Parathyroid adenoma (tissue), 2 donors: Measurements from ENCODE around the gene MAP7D2.

Experiments
- H2AFZ ChIP-seq: fragments of 300-600 bp; sonication (generic); one replicate; pipeline ENCODE4 v1.7.0; 2017; ENCODE audit warnings: antibody characterized with exemption, mild to moderate bottlenecking
- H3K27ac ChIP-seq: fragments of 300-600 bp; sonication (generic); one replicate; pipeline ENCODE4 v1.7.0; 2017
- H3K27me3 ChIP-seq: fragments of 300-600 bp; sonication (generic); one replicate; pipeline ENCODE4 v1.7.0; 2017; ENCODE audit warnings: low read length; ENCODE audit not compliant: control insufficient read depth, insufficient read depth
- H3K36me3 ChIP-seq: fragments of 300-600 bp; sonication (generic); one replicate; pipeline ENCODE4 v1.7.0; 2017; ENCODE audit warnings: low read length; ENCODE audit not compliant: control insufficient read depth, insufficient read depth
- H3K4me1 ChIP-seq: fragments of 300-600 bp; sonication (generic); one replicate; pipeline ENCODE4 v1.7.0; 2017; ENCODE audit warnings: control low read depth
- H3K4me2 ChIP-seq: fragments of 300-600 bp; sonication (generic); one replicate; pipeline ENCODE4 v1.7.0; 2017; ENCODE audit warnings: low read length
- H3K4me3 ChIP-seq: fragments of 300-600 bp; sonication (generic); one replicate; pipeline ENCODE4 v1.7.0; 2017; ENCODE audit warnings: low read depth, low read length
- H3K79me2 ChIP-seq: fragments of 300-600 bp; sonication (generic); one replicate; pipeline ENCODE4 v1.7.0; 2017; ENCODE audit warnings: control low read depth
- H3K9ac ChIP-seq: fragments of 300-600 bp; sonication (generic); one replicate; pipeline ENCODE4 v1.7.0; 2017; ENCODE audit warnings: mild to moderate bottlenecking
- H3K9me3 ChIP-seq: fragments of 300-600 bp; sonication (generic); one replicate; pipeline ENCODE4 v1.7.0; 2017; ENCODE audit warnings: low read length; ENCODE audit not compliant: control insufficient read depth
- CTCF ChIP-seq: fragments of 300-600 bp; sonication (generic); IDR thresholded peaks from one replicate; pipeline ENCODE4 v1.7.0; 2017; ENCODE audit warnings: antibody characterized with exemption, mild to moderate bottlenecking
- donor health status: primary hyperparathyroidism.

The MAP7D2 gene

GRCh38 chrX:20101934-20102581, 14.6 kb downstream of the MAP7D2 start:
- Histone ChIP-seq H3K9ac (no peak overlapping the region), H3K79me2 (no peaks in the 10 kb centered on the region), H3K36me3 (no peaks in the 10 kb centered on the region), H3K4me3 (no peak overlapping the region), H3K27ac (no peak overlapping the region), H2AFZ (no peak overlapping the region), H3K9me3 (no peaks in the 10 kb centered on the region), H3K4me1 (peaks cover 3% of the 10 kb centered on the region), H3K27me3 (no peaks in the 10 kb centered on the region), H3K4me2 (no peak overlapping the region)
- no peak for TF ChIP-seq CTCF

GRCh38 chrX:20091499-20091898, 25.2 kb downstream of the MAP7D2 start:
- H3K4me1 ChIP-seq, result no peaks in the 10 kb centered on the region
- no peak overlapping the region for H3K27ac ChIP-seq
- H3K9ac ChIP-seq, result no peak overlapping the region
- TF ChIP-seq CTCF, result no peak
- no peak overlapping the region for H2AFZ ChIP-seq
- H3K9me3 ChIP-seq, result no peaks in the 10 kb centered on the region
- H3K79me2 ChIP-seq, result no peaks in the 10 kb centered on the region
- H3K4me3 ChIP-seq, result no peak overlapping the region
- H3K27me3 ChIP-seq, result no peaks in the 10 kb centered on the region
- H3K36me3 ChIP-seq, result no peaks in the 10 kb centered on the region
- H3K4me2 ChIP-seq, result no peak overlapping the region

DNA sequence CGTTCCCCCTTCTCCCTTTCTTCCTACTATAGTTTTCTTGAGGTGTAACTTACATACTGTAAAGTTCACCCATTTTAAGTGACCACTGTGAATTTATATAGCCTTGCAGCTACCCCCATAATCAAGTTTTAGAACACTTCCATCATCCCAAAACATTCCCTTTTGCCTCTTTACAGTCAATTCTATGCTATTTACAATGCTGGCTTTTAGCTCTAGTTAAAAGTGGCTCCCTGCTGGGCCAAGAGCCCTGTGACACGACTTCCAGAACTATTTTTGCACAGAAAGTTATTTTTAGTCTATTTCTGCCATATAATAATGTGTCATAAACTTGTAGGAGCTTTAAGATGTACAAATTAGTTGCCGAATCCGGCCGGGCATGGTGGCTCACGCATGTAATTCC, 26.9 kb downstream of the MAP7D2 start:
- Histone ChIP-seq H3K9ac (no peak overlapping the region), H2AFZ (no peak overlapping the region), H3K36me3 (no peaks in the 10 kb centered on the region), H3K4me1 (no peaks in the 10 kb centered on the region), H3K27me3 (no peaks in the 10 kb centered on the region), H3K27ac (no peak overlapping the region), H3K4me2 (no peak overlapping the region), H3K79me2 (no peaks in the 10 kb centered on the region), H3K4me3 (no peak overlapping the region), H3K9me3 (no peaks in the 10 kb centered on the region)
- TF ChIP-seq CTCF, result no peak

DNA sequence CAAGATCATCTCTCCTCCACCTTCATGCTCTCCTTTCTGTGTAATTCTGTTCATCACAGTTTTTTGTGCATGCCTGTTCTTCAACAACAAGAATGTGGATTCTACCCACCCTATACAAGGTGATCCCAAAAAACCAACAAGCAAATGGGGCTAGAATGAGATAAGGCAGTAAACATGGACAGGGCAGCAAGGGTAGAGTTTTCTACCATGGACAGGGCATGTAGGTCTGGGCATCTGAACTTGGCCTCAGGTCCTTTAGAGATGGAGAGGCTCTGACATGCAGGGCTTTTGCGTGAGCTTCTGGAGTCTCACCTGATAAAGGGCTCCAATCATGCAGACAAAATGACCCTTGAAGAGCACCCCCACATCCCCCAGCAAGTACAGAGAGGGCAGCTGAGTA, 36.4 kb downstream of the MAP7D2 start:
- no peak overlapping the region for H2AFZ ChIP-seq
- no peak overlapping the region for H3K9ac ChIP-seq
- H3K27me3 ChIP-seq, result no peaks in the 10 kb centered on the region
- no peak overlapping the region for H3K27ac ChIP-seq
- no peak for TF ChIP-seq CTCF
- no peaks in the 10 kb centered on the region for H3K36me3 ChIP-seq
- no peaks in the 10 kb centered on the region for H3K4me1 ChIP-seq
- H3K4me2 ChIP-seq, result no peak overlapping the region
- no peaks in the 10 kb centered on the region for H3K79me2 ChIP-seq
- no peaks in the 10 kb centered on the region for H3K9me3 ChIP-seq
- no peak overlapping the region for H3K4me3 ChIP-seq

DNA sequence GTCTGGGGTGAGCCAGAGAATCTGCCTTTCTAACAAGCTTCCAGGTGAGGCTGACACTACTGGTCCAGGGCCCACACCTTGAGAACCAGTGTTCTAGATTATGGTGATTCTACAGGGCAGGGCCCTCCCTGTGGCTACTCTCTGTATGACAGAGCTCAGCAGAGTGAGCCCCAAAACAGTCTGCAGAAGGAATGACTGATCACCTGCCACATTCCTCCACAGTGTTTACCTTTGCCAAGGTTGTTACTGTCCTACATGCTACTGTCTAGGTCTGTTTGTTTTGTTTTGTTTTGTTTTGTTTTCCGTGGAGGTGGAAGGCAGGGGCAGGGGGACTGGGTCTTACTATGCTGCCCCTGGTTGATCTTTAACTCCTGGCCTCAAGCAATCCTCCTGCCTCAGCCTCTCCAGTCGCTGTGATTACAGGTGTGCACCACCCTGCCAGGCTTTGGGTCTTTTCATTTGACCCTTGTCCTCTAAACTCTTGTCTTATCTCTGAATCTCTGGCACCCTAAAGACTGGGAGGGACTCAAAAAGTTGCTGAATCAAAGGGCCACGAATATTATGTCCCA, 45.1 kb downstream of the MAP7D2 start:
- H3K4me2 ChIP-seq, result no peak overlapping the region
- H3K36me3 ChIP-seq, result no peaks in the 10 kb centered on the region
- H2AFZ ChIP-seq, result no peak overlapping the region
- H3K9ac ChIP-seq, result no peak overlapping the region
- TF ChIP-seq CTCF, result no peak
- no peaks in the 10 kb centered on the region for H3K27me3 ChIP-seq
- no peaks in the 10 kb centered on the region for H3K79me2 ChIP-seq
- peaks cover 15% of the 10 kb centered on the region for H3K4me1 ChIP-seq
- H3K27ac ChIP-seq, result no peak overlapping the region
- no peak overlapping the region for H3K4me3 ChIP-seq
- no peaks in the 10 kb centered on the region for H3K9me3 ChIP-seq
